K562 (cell line): ENCODE results near the gene LGR6.

Source experiments
- CEBPB ChIP-seq: fragments of 450-650 bp; IDR thresholded peaks from 2 replicates; pipeline ENCODE4 v1.6.1; 2016; ENCODE audit warnings: missing genetic modification characterization, missing compliant biosample characterization
- CTCF ChIP-seq, 3 experiments: IDR thresholded peaks in 2 of 3; conservative IDR thresholded peaks in 1 of 3; 2 replicates each; pipeline ENCODE4 v1.5.1; 2011 to 2012; ENCODE audit warnings: low read length in 3 of 3, mild to moderate bottlenecking in 3 of 3, control low read depth in 2 of 3, improper control_type of control experiment in 1 of 3, inconsistent platforms in 1 of 3, low read depth in 1 of 3, mixed read lengths in 1 of 3, moderate library complexity in 1 of 3; ENCODE audit not compliant: insufficient read depth in 2 of 3
- EP400 ChIP-seq: fragments of 450-650 bp; IDR thresholded peaks from 2 replicates; pipeline ENCODE4 v1.6.1; 2017; ENCODE audit warnings: antibody characterized with exemption, mild to moderate bottlenecking, moderate library complexity
- HDGF ChIP-seq: fragments of 450-650 bp; IDR thresholded peaks from 2 replicates; pipeline ENCODE4 v1.6.1; 2016
- JUN ChIP-seq, 2 experiments: sonication (generic) in 1 of 2; formaldehyde crosslinking in 1 of 2; IDR thresholded peaks; 2 replicates each; pipeline versions ENCODE4 v1.6.1 to v1.8.0; 2012 to 2022; ENCODE audit warnings: borderline replicate concordance in 2 of 2, mild to moderate bottlenecking in 2 of 2, improper control_type of control experiment in 1 of 2, low read depth in 1 of 2, low read length in 1 of 2, missing genetic modification reagents in 1 of 2
- POLR2A ChIP-seq: fragments of 450-650 bp; conservative IDR thresholded peaks from 2 replicates; pipeline ENCODE4 v1.6.1; 2016
- POLR2AphosphoS5 ChIP-seq: IDR thresholded peaks from 2 replicates; pipeline ENCODE4 v1.6.1; 2011; ENCODE audit warnings: mild to moderate bottlenecking, low read depth, low read length, moderate library complexity; ENCODE audit not compliant: control insufficient read depth, insufficient read depth
- TBL1XR1 ChIP-seq, 2 experiments: IDR thresholded peaks; 2 replicates each; pipeline ENCODE4 v1.6.1; 2012; ENCODE audit warnings: improper control_type of control experiment in 2 of 2, low read length in 2 of 2, mild to moderate bottlenecking in 1 of 2

- TF ChIP-seq CEBPB (no peak), TBL1XR1 (IDR thresholded peaks at IDR 0.05; ENCODE audit: low read length in 2 of 2) (no peak), POLR2AphosphoS5 (no peak), POLR2A (no peak), EP400 (no peak), JUN (IDR thresholded peaks at IDR 0.05; ENCODE audit: borderline replicate concordance, low read depth, low read length) (no peak), JUN (CRISPR knock-in tag; IDR thresholded peaks at IDR 0.05; ENCODE audit: borderline replicate concordance) (no peak), HDGF (no peak), CTCF (IDR thresholded peaks at IDR 0.05 in 2 of 3, conservative IDR thresholded peaks at IDR 0.05 in 1 of 3; ENCODE audit: insufficient read depth in 2 of 3, low read depth in 1 of 3, low read length in 3 of 3) (no peak)
These were observed at the start of gene LGR6 for GRCh38 chr1:202193614-202194327.
